ENCODE measurements around the gene ADPRHL1.

ADPRHL1 gene

GRCh38 chr13:113361406-113361805 is 91.9 kb downstream of the ADPRHL1 start:
- ChIA-PET CTCF (no interaction called here), POLR2A (ENCODE audit: low non-redundant PET) (no interaction called here)
- no peak for DNase-seq (ENCODE audit: low spot score)
- no peak overlapping the region for H3K27ac ChIP-seq
- TF ChIP-seq, protein P1, sequence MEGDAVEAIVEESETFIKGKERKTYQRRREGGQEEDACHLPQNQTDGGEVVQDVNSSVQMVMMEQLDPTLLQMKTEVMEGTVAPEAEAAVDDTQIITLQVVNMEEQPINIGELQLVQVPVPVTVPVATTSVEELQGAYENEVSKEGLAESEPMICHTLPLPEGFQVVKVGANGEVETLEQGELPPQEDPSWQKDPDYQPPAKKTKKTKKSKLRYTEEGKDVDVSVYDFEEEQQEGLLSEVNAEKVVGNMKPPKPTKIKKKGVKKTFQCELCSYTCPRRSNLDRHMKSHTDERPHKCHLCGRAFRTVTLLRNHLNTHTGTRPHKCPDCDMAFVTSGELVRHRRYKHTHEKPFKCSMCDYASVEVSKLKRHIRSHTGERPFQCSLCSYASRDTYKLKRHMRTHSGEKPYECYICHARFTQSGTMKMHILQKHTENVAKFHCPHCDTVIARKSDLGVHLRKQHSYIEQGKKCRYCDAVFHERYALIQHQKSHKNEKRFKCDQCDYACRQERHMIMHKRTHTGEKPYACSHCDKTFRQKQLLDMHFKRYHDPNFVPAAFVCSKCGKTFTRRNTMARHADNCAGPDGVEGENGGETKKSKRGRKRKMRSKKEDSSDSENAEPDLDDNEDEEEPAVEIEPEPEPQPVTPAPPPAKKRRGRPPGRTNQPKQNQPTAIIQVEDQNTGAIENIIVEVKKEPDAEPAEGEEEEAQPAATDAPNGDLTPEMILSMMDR (conservative IDR thresholded peaks at IDR 0.05; ENCODE audit: low read depth): no peak

- CTCF ChIA-PET: no interaction called here
- no peak for DNase-seq (ENCODE audit: low spot score)
- TF ChIP-seq, protein P1 (conservative IDR thresholded peaks at IDR 0.05; ENCODE audit: low read depth): no peak
- POLR2A ChIA-PET (ENCODE audit: low non-redundant PET): interaction anchor here (1.2 kb wide), 1 partner anchor 21 kb away, joined by 5 read pairs; no protein-coding TSS in a partner anchor
- H3K27ac ChIP-seq: no peak overlapping the region
Observed at GRCh38 chr13:113360446-113360845, 92.8 kb downstream of the ADPRHL1 start.

GRCh38 chr13:113359571-113359970 is 93.7 kb downstream of the ADPRHL1 start:
- TF ChIP-seq, protein P1 (conservative IDR thresholded peaks at IDR 0.05; ENCODE audit: low read depth): no peak
- no peak overlapping the region for H3K27ac ChIP-seq
- ChIA-PET POLR2A (ENCODE audit: low non-redundant PET) (interaction anchor here (1.2 kb wide), 1 partner anchor 21 kb away, joined by 5 read pairs; no protein-coding TSS in a partner anchor), CTCF (interaction anchor here (0.6 kb wide), 1 partner anchor 35 kb away, joined by 4 read pairs; no protein-coding TSS in a partner anchor)
- DNase-seq (ENCODE audit: low spot score): no peak

- no peak for DNase-seq (ENCODE audit: low spot score)
- ChIA-PET CTCF (no interaction called here), POLR2A (ENCODE audit: low non-redundant PET) (no interaction called here)
- TF ChIP-seq, protein P1 (conservative IDR thresholded peaks at IDR 0.05; ENCODE audit: low read depth): no peak
- no peak overlapping the region for H3K27ac ChIP-seq
Observed at GRCh38 chr13:113358653-113359190, 94.6 kb downstream of the ADPRHL1 start.

GRCh38 chr13:113357529-113357928 is 95.8 kb downstream of the ADPRHL1 start:
- TF ChIP-seq, protein P1 (conservative IDR thresholded peaks at IDR 0.05; ENCODE audit: low read depth): no peak
- POLR2A ChIA-PET (ENCODE audit: low non-redundant PET): no interaction called here
- DNase-seq (ENCODE audit: low spot score): no peak

GRCh38 chr13:113356596-113356995 is 96.7 kb downstream of the ADPRHL1 start:
- ChIA-PET POLR2A (ENCODE audit: low non-redundant PET) (no interaction called here), CTCF (no interaction called here)
- no peak overlapping the region for H3K27ac ChIP-seq
- DNase-seq (ENCODE audit: low spot score): no peak
- TF ChIP-seq, protein P1 (conservative IDR thresholded peaks at IDR 0.05; ENCODE audit: low read depth): no peak

More at GRCh38 chr13:113357529-113357928, 95.8 kb downstream of the ADPRHL1 start:
- no peak overlapping the region for H3K27ac ChIP-seq
- CTCF ChIA-PET: no interaction called here

Data from RWPE1 (cell line).